Neural progenitor cell (in vitro differentiated cells): ENCODE results near the gene AUTS2. TPM values are rescaled to one million over a fixed set of nuclear protein-coding genes. Genes with fewer than 3 reads are reported as not detected.

ENCODE experiments used
- DNase-seq: peaks from one replicate; pipeline ENCODE4 v3.0.0-alpha.2; 2016; ENCODE audit warnings: low spot score
- H2AFZ ChIP-seq: fragments of 200-600 bp; sonication (generic); replicated peaks from 2 replicates; pipeline ENCODE4 v1.6.1; 2016; ENCODE audit warnings: antibody characterized with exemption
- H3F3A ChIP-seq: fragments of 200-600 bp; sonication (generic); 2 replicates; pipeline ENCODE4 v1.6.1; 2016; ENCODE audit warnings: antibody characterized with exemption, low read depth
- H3K27ac ChIP-seq: fragments of 200-600 bp; sonication (generic); 2 replicates; pipeline ENCODE4 v1.5.1; 2016; ENCODE audit warnings: mild to moderate bottlenecking
- H3K27me3 ChIP-seq: fragments of 200-600 bp; sonication (generic); 2 replicates; pipeline ENCODE4 v1.6.1; 2016; ENCODE audit warnings: mild to moderate bottlenecking, moderate library complexity
- H3K36me3 ChIP-seq: fragments of 200-600 bp; sonication (generic); 2 replicates; pipeline ENCODE4 v1.5.1; 2016
- H3K4me1 ChIP-seq: fragments of 200-600 bp; sonication (generic); 2 replicates; pipeline ENCODE4 v1.6.1; 2016; ENCODE audit warnings: mixed run types
- H3K4me2 ChIP-seq: fragments of 200-600 bp; sonication (generic); 2 replicates; pipeline ENCODE4 v1.6.1; 2016
- H3K4me3 ChIP-seq: fragments of 200-600 bp; sonication (generic); 2 replicates; pipeline ENCODE4 v1.5.1; 2016
- H3K79me2 ChIP-seq: fragments of 200-600 bp; sonication (generic); 2 replicates; pipeline ENCODE4 v1.6.1; 2016; ENCODE audit warnings: low read depth
- H3K9ac ChIP-seq: fragments of 200-600 bp; sonication (generic); 2 replicates; pipeline ENCODE4 v1.6.1; 2016
- H3K9me3 ChIP-seq: fragments of 200-600 bp; sonication (generic); 2 replicates; pipeline ENCODE4 v1.5.1; 2016; ENCODE audit warnings: low read depth
- H4K20me1 ChIP-seq: fragments of 200-600 bp; sonication (generic); 2 replicates; pipeline ENCODE4 v1.6.1; 2016; ENCODE audit warnings: low read depth
- H3K27ac Mint-ChIP-seq: 3 replicates; pipeline ENCODE4 v1.8.0; 2021; ENCODE audit warnings: mixed read lengths
- H3K27me3 Mint-ChIP-seq: 2 replicates; pipeline ENCODE4 v1.8.0; 2022; ENCODE audit warnings: low read depth, mild to moderate bottlenecking, inconsistent platforms, moderate library complexity, mixed read lengths; ENCODE audit not compliant: insufficient read depth
- H3K36me3 Mint-ChIP-seq: 3 replicates; pipeline ENCODE4 v1.8.0; 2021; ENCODE audit warnings: mixed read lengths
- H3K4me1 Mint-ChIP-seq: 3 replicates; pipeline ENCODE4 v1.8.0; 2021; ENCODE audit warnings: mixed read lengths
- H3K4me3 Mint-ChIP-seq: 3 replicates; pipeline ENCODE4 v1.8.0; 2021; ENCODE audit warnings: mild to moderate bottlenecking, moderate library complexity, mixed read lengths
- H3K9me3 Mint-ChIP-seq: 3 replicates; pipeline ENCODE4 v1.8.0; 2020; ENCODE audit warnings: mixed read lengths
- EZH2 ChIP-seq: fragments of 200-600 bp; sonication (generic); IDR thresholded peaks from 2 replicates; pipeline ENCODE4 v1.6.1; 2017; ENCODE audit warnings: antibody characterized with exemption, mild to moderate bottlenecking, moderate library complexity
- EZH2phosphoT487 ChIP-seq: fragments of 200-600 bp; sonication (generic); IDR thresholded peaks from 2 replicates; pipeline ENCODE4 v1.6.1; 2017; ENCODE audit warnings: antibody characterized with exemption
- total RNA-seq: library from RNA; depleted of rRNA; stranded (reverse); fragments of >200 nt; gene quantifications from 2 replicates; pipeline ENCODE4 v1.2.3, GENCODE V29; 2015; ENCODE audit warnings: low replicate concordance
- TF ChIP-seq, protein P1 (sequence below): fragments of 200-600 bp; sonication (generic); IDR thresholded peaks from 2 replicates; pipeline ENCODE4 v1.5.1; 2017; ENCODE audit warnings: antibody characterized with exemption, mild to moderate bottlenecking

The AUTS2 gene
- total RNA-seq, 1 donor from 2014 or later: 50.0 TPM

DNA sequence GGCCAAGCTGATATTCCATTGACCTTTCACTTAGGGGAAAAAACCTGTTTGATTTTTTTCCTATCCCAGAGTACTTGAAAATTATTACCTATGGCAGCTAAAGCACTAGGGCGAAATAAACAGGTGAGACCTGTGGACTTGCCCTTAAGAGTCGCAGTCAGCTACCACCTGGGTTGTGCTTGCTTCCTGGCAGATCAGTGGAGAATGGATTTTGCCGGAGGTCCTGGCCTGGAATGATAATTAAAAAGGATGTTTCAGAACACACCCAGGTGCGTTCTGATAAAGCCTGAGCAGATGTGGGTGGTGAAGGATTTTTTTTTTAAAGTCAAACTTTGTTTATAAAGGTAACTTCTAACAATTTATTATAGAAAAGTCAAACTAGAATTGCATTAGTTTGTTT is 59.1 kb downstream of the AUTS2 start:
- TF ChIP-seq, protein P1, sequence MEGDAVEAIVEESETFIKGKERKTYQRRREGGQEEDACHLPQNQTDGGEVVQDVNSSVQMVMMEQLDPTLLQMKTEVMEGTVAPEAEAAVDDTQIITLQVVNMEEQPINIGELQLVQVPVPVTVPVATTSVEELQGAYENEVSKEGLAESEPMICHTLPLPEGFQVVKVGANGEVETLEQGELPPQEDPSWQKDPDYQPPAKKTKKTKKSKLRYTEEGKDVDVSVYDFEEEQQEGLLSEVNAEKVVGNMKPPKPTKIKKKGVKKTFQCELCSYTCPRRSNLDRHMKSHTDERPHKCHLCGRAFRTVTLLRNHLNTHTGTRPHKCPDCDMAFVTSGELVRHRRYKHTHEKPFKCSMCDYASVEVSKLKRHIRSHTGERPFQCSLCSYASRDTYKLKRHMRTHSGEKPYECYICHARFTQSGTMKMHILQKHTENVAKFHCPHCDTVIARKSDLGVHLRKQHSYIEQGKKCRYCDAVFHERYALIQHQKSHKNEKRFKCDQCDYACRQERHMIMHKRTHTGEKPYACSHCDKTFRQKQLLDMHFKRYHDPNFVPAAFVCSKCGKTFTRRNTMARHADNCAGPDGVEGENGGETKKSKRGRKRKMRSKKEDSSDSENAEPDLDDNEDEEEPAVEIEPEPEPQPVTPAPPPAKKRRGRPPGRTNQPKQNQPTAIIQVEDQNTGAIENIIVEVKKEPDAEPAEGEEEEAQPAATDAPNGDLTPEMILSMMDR: no peak
- TF ChIP-seq EZH2: no peak
- no peaks in the 10 kb centered on the region for H3K9me3 Mint-ChIP-seq
- H3K27ac Mint-ChIP-seq: no peak overlapping the region
- peaks cover 49% of the 10 kb centered on the region for H3K4me1 Mint-ChIP-seq
- peaks cover 2% of the 10 kb centered on the region for H3K27me3 Mint-ChIP-seq
- H4K20me1 ChIP-seq: peaks cover 80% of the 10 kb centered on the region
- H3K27me3 ChIP-seq: peaks cover 22% of the 10 kb centered on the region
- DNase-seq: no peak
- peaks cover 20% of the 10 kb centered on the region for H3K4me1 ChIP-seq
- H2AFZ ChIP-seq: no peak overlapping the region
- peaks cover 2% of the 10 kb centered on the region for H3K36me3 Mint-ChIP-seq
- no peak overlapping the region for H3K27ac ChIP-seq
- no peaks in the 10 kb centered on the region for H3K36me3 ChIP-seq
- peak overlapping the region; percentile 9 for H3K4me2 ChIP-seq
- H3K4me3 Mint-ChIP-seq: no peak overlapping the region
- H3F3A ChIP-seq: peaks cover 13% of the 10 kb centered on the region
- no peak overlapping the region for H3K9ac ChIP-seq
- no peak overlapping the region for H3K4me3 ChIP-seq
- H3K79me2 ChIP-seq: no peaks in the 10 kb centered on the region
- H3K9me3 ChIP-seq: no peaks in the 10 kb centered on the region

- peaks cover 76% of the 10 kb centered on the region for H4K20me1 ChIP-seq
- no peaks in the 10 kb centered on the region for H3K36me3 ChIP-seq
- no peaks in the 10 kb centered on the region for H3K9me3 ChIP-seq
- H3F3A ChIP-seq: peaks cover 13% of the 10 kb centered on the region
- peaks cover 49% of the 10 kb centered on the region for H3K4me1 Mint-ChIP-seq
- H3K27me3 ChIP-seq: peaks cover 15% of the 10 kb centered on the region
- peaks cover 20% of the 10 kb centered on the region for H3K4me1 ChIP-seq
- no peaks in the 10 kb centered on the region for H3K9me3 Mint-ChIP-seq
- DNase-seq: no peak
- H2AFZ ChIP-seq: no peak overlapping the region
- H3K27ac ChIP-seq: no peak overlapping the region
- H3K9ac ChIP-seq: no peak overlapping the region
- H3K36me3 Mint-ChIP-seq: peaks cover 2% of the 10 kb centered on the region
- no peaks in the 10 kb centered on the region for H3K79me2 ChIP-seq
- H3K4me3 ChIP-seq: no peak overlapping the region
- no peak overlapping the region for H3K27ac Mint-ChIP-seq
- H3K4me2 ChIP-seq: no peak overlapping the region
- peaks cover 2% of the 10 kb centered on the region for H3K27me3 Mint-ChIP-seq
- H3K4me3 Mint-ChIP-seq: no peak overlapping the region
- TF ChIP-seq, protein P1: no peak
- TF ChIP-seq EZH2 (no peak), EZH2phosphoT487 (no peak)
These were observed 59.7 kb downstream of the AUTS2 start for GRCh38 chr7:69657985-69658384.

GRCh38 chr7:69659983-69660382 is 61.7 kb downstream of the AUTS2 start:
- peak overlapping the region; percentile 5 for H3K4me2 ChIP-seq
- no peaks in the 10 kb centered on the region for H3K9me3 ChIP-seq
- peaks cover 60% of the 10 kb centered on the region for H4K20me1 ChIP-seq
- peak; percentile 63 for DNase-seq
- H2AFZ ChIP-seq: no peak overlapping the region
- no peaks in the 10 kb centered on the region for H3K79me2 ChIP-seq
- H3K27ac ChIP-seq: no peak overlapping the region
- H3F3A ChIP-seq: peaks cover 13% of the 10 kb centered on the region
- peaks cover 20% of the 10 kb centered on the region for H3K4me1 ChIP-seq
- Mint-ChIP-seq H3K27me3 (peaks cover 2% of the 10 kb centered on the region), H3K9me3 (no peaks in the 10 kb centered on the region), H3K36me3 (peaks cover 2% of the 10 kb centered on the region), H3K27ac (peak overlapping the region; percentile 9), H3K4me1 (peaks cover 38% of the 10 kb centered on the region), H3K4me3 (no peak overlapping the region)
- TF ChIP-seq, protein P1: no peak
- TF ChIP-seq EZH2 (no peak), EZH2phosphoT487 (no peak)
- no peak overlapping the region for H3K4me3 ChIP-seq
- H3K27me3 ChIP-seq: no peaks in the 10 kb centered on the region
- no peaks in the 10 kb centered on the region for H3K36me3 ChIP-seq
- no peak overlapping the region for H3K9ac ChIP-seq
